Stimulated activated CD4-positive, alpha-beta T cell treated with anti-CD3 and anti-CD28 coated beads, Interleukin-1b, Interleukin-23, amount 100 ng/mL, for 24 hours (primary cell): ENCODE data around the gene CBLB.

Experiments
- DNase-seq, 4 experiments: peaks; one replicate each; pipeline ENCODE4 v3.0.0-alpha.2; 2020; ENCODE audit warnings: low read depth in 4 of 4, low spot score in 1 of 4

CBLB gene

DNA sequence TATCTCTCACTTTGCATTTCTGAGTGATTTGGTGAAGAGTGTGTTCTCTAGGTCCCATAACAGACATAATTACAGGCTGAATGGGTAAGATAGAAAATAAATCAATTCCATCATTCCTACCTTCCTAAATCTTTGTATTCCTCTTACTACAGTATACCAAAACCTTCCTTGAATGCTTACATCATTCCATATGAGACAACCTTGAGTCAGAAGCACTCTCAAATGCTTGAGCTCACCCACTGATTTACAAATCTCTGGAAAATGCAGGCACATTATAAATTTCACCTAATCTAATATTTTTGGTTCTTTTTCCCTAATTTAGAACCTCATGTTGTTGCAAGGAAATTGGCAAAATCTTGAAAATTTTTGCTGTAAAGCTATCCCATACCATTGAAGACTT lies 239.1 kb downstream of the CBLB start:
- no peak for DNase-seq

DNA sequence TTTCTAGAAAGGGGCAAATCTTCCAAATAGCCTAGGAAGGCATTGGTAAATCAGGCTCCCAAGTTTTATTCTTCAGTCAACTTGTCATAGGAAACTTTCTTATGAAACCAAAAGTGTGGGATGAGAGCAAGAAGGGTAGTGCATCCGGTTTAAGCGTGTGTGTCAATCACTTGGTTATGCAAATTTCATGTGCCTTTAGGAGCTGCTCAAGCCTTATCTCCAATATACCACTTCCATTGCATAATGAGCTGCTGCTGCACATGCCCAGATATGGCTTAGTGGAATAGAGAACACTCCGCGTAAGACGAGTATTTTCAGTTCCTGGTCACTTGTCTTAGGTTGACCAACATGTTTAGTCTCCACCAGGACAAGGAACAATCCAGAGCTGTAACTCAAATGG lies 242.1 kb downstream of the CBLB start:
- DNase-seq: no peak

DNA sequence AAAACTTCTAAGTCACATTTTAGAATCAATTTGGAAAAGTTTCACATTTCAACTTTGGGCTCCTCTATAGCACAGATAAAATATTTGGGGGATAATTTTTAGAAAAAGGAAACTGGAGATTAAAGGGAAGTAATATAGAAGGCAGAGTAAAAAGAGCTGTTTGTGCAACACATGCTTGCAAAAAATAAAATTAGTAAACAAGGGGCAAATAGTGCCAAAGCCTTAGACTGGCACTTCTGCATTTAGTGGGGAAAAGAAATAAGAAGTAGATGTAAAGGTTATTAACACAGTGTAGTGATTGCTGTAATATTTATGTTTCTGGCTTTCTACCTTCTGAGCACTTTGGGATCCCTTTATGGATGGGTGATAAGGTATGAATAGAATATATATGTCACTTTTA lies 246.6 kb downstream of the CBLB start:
- DNase-seq: no peak

DNA sequence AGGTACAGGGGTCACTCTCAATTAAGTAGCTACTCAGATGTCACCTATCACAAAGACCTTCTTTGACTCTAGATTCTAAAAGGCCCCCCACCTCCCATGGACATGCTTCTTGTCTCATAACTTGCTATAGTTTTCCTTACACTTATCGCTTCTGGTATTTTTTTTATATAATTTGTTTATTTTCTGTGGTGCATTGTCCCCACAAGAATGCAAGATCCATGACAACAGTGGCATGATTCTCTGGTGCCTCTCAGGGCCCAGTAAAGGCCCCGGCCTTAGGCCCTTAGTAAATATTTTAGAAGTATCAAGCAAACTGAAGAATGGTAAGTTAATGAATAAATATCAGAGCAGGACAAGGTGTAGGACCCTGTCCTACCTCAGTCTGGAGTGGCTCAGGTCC lies 248.6 kb downstream of the CBLB start:
- DNase-seq: no peak

DNA sequence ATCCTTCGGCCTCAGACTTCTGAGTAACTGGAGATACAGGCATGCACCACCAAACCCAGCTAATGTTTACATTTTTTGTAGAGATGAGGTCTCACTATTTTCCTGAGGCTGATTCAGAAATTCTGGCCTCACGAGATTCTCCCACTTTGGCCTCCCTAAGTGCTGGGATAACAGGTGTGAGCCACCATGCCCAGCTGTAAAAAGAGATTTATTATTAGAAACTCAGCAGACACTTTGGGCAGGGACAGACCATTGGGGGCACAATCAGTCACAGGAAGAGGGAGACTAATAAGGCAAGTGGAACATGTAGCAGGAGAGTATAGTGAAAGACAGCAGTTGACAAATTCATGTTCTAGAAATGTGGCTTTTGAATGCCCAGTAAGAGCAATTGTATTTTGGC lies 249.2 kb downstream of the CBLB start:
- DNase-seq: no peak

DNA sequence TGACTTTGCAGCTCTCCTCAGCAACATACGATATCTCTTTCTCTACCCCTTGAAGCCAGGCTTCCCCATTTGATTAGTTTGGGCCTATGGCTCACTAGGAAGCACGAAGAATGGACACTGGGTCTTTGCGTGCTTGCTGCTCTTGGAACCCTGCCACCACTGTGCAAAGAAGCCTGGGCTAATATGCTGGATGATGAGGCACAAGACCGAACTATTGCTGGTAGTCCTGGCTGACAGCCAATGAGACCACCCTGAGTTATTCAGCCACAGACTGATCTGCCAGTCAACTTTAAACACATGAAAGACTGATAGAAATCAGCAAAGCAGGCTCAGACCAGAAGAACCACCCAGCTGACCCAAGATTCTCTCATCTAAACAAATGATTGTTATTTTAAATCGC lies 250.3 kb downstream of the CBLB start:
- DNase-seq: no peak

DNA sequence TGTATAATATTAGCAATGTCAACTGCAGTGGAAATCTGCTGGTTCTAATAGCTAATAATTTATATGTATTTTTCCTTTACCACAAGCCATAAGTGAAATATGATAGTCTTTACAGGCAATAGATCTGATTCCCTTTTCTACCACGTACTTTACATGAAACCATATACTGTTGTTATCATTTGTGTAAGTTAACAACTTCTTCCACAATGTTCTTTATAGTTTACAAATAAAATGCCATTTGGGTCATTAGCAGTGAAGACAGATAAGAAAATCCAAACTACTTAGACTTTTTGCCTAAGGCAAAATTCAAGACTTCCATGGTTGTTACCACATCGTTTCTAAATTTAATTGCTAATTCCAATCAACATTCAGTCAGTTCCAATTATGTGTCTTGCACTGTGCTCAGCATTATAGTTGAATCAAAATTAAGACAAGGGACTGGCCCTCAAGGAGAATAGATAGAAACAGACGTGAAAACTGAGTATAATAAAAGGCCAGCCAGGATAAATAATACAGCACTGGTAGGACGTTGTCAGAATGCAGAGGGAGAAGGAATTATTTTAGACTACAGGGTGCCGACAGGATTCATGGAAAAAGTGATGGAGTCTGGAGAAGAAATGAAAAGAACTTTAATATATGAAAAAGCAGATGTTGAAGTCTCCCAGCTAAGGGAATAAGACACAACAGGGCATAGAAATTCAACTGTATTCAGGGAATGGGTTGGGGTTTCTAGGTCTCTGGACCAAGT lies 252.3 kb downstream of the CBLB start:
- DNase-seq: no peak

DNA sequence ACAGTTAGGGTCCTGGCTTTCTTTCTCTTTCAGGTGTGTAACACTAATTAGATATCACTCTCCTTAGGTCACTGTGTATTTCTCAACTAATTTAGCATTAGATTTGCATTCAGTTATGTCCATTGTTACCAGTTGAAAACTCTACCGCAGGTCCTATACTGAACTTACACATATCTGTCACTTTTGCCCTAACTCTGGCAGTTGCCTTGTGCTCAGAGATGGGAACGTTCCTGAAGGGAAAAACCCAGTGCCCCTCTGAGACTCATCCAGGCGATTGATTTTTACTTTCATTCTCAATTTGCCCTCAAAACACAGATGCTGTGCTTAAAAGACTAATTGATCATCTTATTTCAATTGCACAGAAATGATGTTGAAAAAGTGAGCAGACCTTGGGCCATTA lies 253.0 kb downstream of the CBLB start:
- no peak for DNase-seq

DNA sequence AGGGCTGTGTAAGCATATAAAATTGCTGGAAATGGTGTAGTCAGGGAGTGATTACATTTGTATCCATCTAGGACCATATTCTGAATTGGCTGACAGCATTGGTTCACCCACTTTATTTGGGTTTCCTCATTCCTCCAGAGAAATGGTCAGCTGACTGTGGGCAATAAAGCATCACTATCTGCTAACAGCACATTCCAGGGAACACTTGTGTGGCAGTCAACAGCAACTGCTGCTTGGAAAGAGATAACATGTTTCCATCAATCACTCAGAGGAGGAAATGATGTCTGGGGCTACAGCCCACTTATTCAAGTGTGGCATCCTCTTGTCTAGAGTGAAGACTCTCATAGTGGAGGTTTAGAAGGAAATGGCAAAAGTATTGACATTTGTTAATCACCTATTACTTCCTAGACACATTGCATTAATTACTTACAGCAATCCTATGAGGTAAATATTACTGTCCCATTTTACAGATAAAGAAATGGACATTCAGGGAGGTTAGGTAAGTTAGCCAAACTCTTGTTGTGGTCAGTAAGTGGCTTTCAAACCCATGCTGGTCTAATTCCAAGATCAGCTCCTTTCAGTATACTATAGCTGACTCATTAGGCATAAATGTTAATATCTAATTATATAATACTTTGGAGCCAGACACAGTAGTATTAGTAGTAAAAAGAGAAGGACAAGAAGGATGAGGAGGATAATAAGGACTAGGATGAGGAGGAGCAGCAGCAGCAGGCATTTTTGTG lies 254.4 kb downstream of the CBLB start:
- no peak for DNase-seq

DNA sequence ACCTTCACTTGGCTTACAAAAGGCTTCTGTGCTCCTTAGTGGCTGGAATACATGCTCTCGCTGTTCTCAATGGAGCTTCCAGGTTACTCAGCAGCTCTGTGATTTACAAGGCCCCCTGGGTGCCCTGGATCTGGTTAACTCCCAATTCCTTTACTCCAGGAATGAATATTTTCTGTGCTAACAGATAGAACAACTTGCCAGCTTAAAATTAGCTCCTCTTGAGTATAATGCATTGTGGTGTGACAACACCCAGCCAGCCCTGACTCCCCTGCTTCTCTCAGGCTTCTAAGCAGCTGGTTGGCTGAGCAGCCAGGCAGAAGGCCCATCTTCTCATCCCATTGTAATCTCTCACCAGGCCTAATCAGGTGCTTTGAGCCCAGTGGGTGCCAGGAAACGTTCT lies 255.7 kb downstream of the CBLB start:
- no peak for DNase-seq

DNA sequence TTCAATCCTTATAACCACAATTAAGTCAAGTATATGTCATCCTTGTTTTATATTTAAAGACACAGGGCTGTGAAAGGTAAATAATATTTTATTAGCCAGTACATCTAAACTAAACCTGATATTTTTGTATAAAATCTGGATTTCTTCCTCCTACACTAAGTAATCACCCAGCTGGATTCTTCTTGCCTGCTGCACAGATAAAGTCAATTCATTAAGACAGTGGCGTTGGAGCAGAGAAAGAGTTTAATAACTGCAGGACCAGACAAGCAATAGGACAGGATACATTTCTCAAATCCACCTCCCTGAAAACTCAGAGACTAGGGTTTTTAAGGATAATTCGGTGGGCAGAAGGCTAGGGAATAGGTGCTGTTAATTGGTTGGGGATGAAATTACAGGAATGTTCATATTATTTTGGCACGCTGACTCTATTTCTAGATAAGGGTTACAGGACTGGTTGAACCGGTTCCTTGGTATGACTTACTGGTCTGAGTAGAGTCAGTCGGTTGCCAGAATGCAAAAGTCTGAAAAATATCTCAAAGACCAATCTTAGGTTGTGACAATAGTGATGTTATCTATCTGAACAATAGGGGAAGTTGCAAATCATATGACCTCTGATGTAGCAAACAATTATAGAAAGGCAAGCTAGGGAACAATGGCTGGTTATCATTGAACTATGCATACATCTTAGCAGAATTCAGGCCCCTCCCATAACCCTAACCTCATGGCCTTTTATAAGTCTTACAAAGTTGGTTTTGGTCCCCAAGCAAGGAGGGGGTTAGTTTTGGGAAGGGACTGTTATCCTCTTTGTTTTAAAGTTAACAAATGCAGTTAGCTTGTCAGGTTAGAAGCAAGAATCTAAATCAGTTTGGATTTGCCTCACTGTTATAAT lies 257.3 kb downstream of the CBLB start:
- no peak for DNase-seq

DNA sequence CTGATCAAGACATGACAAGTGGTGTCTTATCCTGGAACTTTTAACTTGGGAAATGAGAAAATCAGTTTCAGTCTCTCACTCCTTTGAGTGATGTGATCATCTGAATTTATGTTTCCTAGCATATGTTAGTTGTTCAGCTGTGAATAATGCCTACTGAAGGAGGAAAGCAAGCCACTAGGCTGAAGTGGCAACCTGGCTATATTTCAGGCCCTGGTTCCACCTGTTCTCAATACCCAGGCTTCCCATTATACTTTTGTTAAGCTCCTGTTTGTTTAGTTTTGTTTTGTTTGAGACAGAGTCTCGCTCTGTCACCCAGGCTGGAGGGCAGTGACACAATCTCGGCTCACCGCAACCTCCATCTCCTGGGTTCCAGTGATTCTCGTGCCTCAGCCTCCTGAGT lies 258.3 kb downstream of the CBLB start:
- DNase-seq: no peak

DNA sequence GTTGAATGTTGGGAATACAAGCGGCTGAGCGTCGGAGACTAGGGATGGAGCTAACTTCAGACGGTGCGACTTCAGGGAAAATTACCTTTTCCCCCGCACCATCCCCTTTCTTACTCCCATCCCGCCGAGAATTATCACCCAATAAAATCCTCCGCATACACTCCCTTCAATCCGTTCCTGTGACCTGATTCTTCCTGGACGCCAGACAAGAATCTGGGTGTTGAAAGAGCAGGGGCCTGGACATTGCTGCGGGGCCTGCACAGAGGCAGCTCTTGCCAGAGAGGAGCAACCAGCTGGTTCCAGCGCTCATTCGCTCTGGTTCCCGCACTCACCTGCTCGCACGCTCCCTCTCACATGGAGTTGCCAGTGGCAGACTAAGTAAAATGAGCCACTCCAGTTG lies 260.2 kb downstream of the CBLB start:
- no peak for DNase-seq

DNA sequence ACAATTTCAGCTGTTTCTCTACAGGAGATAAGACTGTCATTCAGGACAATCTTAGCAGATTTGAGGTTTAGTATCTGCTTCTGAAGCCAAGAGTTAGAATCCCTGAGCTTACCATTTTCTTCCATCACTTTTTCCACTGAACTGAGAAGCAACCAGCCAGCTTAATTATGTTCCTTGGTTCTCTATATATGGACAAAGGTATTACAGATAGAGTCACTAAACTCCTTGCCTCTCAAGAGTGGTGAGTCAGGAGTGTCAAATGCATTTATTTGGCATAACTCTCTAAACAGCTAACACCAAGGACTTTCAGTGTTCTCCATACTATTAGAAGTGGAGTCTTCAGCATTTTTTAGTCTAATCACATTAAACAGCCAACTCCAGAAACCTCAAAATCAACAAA lies 262.8 kb downstream of the CBLB start:
- DNase-seq: no peak
